Measurements from ENCODE around the gene RECK. TPM values are rescaled to one million over a fixed set of nuclear protein-coding genes. Genes with fewer than 3 reads are reported as not detected.
"Not testable (repeated sequence)": the region's sequence is repeated elsewhere in the genome, so short reads cannot be mapped to it uniquely, and the experiment has no call there.

The RECK gene
- polyA plus RNA-seq, 1 experiment: 112 TPM

DNA sequence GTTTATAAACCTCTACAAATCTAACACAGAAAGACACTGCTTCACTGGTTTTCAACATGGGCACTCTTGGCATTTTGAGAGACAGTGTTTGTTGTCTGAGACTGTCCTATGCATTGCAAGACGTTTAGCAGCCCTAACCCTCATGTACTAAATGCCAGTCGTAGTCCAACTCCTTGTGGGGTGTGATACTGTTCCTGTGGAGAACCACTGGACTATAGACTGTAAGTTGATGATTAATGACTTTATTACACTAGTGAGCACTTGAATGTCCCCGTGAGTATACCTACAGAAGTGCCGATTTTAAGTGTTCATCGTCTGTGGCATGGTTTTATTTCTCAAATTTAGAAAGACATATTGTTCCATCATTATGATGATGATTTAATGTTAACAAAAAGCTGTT lies 46.2 kb downstream of the RECK start:
- TF ChIP-seq, protein P1, sequence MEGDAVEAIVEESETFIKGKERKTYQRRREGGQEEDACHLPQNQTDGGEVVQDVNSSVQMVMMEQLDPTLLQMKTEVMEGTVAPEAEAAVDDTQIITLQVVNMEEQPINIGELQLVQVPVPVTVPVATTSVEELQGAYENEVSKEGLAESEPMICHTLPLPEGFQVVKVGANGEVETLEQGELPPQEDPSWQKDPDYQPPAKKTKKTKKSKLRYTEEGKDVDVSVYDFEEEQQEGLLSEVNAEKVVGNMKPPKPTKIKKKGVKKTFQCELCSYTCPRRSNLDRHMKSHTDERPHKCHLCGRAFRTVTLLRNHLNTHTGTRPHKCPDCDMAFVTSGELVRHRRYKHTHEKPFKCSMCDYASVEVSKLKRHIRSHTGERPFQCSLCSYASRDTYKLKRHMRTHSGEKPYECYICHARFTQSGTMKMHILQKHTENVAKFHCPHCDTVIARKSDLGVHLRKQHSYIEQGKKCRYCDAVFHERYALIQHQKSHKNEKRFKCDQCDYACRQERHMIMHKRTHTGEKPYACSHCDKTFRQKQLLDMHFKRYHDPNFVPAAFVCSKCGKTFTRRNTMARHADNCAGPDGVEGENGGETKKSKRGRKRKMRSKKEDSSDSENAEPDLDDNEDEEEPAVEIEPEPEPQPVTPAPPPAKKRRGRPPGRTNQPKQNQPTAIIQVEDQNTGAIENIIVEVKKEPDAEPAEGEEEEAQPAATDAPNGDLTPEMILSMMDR (IDR thresholded peaks at IDR 0.05; ENCODE audit: low read depth, low read length): no peak
- Histone ChIP-seq H3K4me3 (ENCODE audit: low read depth, low read length) (no peak overlapping the region), H3K9me3 (ENCODE audit: control insufficient read depth, insufficient read depth, low read length) (no peaks in the 10 kb centered on the region), H3K27me3 (ENCODE audit: control insufficient read depth, insufficient read depth, low read length) (no peaks in the 10 kb centered on the region), H3K27ac (ENCODE audit: low read depth, low read length) (no peak overlapping the region)
- ChIA-PET POLR2A (no interaction called here), CTCF (no interaction called here)
- no peak for DNase-seq (ENCODE audit: low read depth, low spot score)

- Histone ChIP-seq H3K27ac (ENCODE audit: low read depth, low read length) (no peak overlapping the region), H3K9me3 (ENCODE audit: control insufficient read depth, insufficient read depth, low read length) (no peaks in the 10 kb centered on the region), H3K27me3 (ENCODE audit: control insufficient read depth, insufficient read depth, low read length) (no peaks in the 10 kb centered on the region), H3K4me3 (ENCODE audit: low read depth, low read length) (no peak overlapping the region)
- POLR2A ChIA-PET: interaction anchor here (0.6 kb wide), 1 partner anchor 15 kb away, joined by 7 read pairs; no protein-coding TSS in a partner anchor
- TF ChIP-seq, protein P1 (IDR thresholded peaks at IDR 0.05; ENCODE audit: low read depth, low read length): no peak
- CTCF ChIA-PET: interaction anchor here (1.1 kb wide), 1 partner anchor 12 kb away, joined by 3 read pairs; no protein-coding TSS in a partner anchor
- DNase-seq (ENCODE audit: low read depth, low spot score): no peak
Measured at GRCh38 chr9:36086442-36086841, 49.7 kb downstream of the RECK start.

DNA sequence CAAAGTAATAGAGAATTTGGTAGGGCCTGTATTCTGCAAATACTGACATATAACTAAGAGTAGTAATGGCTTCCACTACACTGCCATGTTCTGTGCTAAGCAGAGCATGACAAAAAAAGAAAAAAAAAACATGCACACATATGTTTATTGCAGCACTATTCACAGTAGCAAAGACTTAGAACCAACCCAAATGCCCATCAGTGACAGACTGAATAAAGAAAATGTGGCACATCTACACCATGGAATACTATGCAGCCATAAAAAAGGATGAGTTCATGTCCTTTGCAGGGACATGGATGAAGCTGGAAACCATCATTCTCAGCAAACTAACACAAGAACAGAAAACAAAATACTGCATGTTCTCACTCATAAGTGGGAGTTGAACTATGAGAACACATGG lies 50.3 kb downstream of the RECK start:
- not testable (repeated sequence) for H3K27me3 ChIP-seq (ENCODE audit: control insufficient read depth, insufficient read depth, low read length); DNase-seq (ENCODE audit: low read depth, low spot score); H3K4me3 ChIP-seq (ENCODE audit: low read depth, low read length); H3K9me3 ChIP-seq (ENCODE audit: control insufficient read depth, insufficient read depth, low read length); H3K27ac ChIP-seq (ENCODE audit: low read depth, low read length)
- ChIA-PET POLR2A (interaction anchor here (0.7 kb wide), 1 partner anchor 22 kb away, joined by 3 read pairs; no protein-coding TSS in a partner anchor), CTCF (interaction anchor here (0.6 to 1.1 kb wide), 2 partner anchors 11 to 78 kb away, joined by 3 read pairs; no protein-coding TSS in a partner anchor)

DNA sequence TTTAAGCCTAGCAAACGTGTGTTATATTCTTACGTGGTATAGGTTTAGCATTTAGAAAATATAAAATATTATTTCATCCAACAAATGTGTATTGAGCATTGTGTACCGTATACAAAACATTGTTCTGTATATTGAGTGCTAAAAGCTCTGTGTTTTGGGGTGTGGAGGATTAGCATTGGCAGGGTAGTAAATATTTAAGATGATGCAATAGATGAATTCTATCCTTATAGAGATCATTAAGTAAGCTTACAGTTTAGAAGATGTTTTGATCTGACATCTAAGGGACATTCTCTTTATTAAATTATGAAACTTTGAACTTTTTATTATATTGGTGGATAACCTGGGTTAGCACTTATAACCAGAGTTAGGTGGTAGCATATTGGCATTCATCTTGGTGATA lies 51.3 kb downstream of the RECK start:
- POLR2A ChIA-PET: no interaction called here
- H3K27me3 ChIP-seq (ENCODE audit: control insufficient read depth, insufficient read depth, low read length): no peaks in the 10 kb centered on the region
- no peaks in the 10 kb centered on the region for H3K9me3 ChIP-seq (ENCODE audit: control insufficient read depth, insufficient read depth, low read length)
- no peak for DNase-seq (ENCODE audit: low read depth, low spot score)
- no peak overlapping the region for H3K4me3 ChIP-seq (ENCODE audit: low read depth, low read length)
- CTCF ChIA-PET: interaction anchor here (1.2 kb wide), 1 partner anchor 79 kb away, joined by 3 read pairs; no protein-coding TSS in a partner anchor
- H3K27ac ChIP-seq (ENCODE audit: low read depth, low read length): no peak overlapping the region
- TF ChIP-seq, protein P1 (IDR thresholded peaks at IDR 0.05; ENCODE audit: low read depth, low read length): no peak

DNA sequence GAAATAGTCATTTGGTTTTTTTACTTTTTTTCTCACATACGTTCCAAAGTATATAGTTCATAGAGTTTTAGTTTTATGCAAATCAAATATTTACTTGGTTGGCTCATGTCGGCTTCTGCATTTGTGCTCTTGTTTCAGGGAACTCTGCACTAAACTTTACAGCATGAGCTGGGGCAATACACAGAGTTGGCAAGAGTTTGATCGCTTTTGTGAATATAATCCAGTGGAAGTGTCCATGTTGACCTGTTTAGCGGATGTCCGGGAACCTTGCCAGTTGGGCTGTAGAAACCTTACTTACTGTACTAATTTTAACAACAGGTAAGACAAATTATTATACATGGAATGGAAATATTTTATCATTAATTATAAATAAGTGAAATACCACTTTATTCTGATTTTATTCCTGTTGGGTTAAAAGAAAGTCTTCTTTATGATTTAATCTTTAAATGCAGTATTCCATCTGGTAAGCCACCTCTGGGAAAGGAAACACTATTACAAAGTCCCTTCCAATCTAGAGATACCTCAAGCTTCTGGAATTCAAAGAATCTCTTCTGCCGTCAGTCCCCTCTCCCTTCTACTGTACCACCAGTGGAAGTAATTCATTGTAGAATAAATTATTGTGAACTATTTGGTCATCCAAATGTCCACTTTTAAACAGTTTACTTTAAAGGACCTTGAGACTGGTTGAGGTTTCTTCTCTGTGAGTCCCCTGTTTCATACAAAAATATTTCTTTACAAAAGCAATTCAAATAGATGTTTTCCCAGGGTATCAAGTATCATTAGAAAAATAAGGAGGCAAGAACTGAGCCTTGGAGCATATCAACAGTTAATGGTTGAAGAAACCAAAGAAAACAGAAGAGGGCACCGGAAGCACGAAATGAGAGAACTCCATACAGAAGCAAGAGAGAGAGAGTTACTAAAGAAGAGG lies 54.6 kb downstream of the RECK start:
- Histone ChIP-seq H3K27me3 (ENCODE audit: control insufficient read depth, insufficient read depth, low read length) (no peaks in the 10 kb centered on the region), H3K9me3 (ENCODE audit: control insufficient read depth, insufficient read depth, low read length) (no peaks in the 10 kb centered on the region), H3K4me3 (ENCODE audit: low read depth, low read length) (no peak overlapping the region; the same call in 1 of the 2 replicates), H3K27ac (ENCODE audit: low read depth, low read length) (peak overlapping the region; percentile 98)
- ChIA-PET CTCF (interaction anchor here (1.0 to 1.2 kb wide), 3 partner anchors 12 to 146 kb away, joined by 3 to 7 read pairs (median 6); no protein-coding TSS in a partner anchor), POLR2A (interaction anchor here (0.5 to 2.5 kb wide), 2 partner anchors 11 to 19 kb away, joined by 6 to 14 read pairs; no protein-coding TSS in a partner anchor)
- TF ChIP-seq, protein P1 (IDR thresholded peaks at IDR 0.05; ENCODE audit: low read depth, low read length): peak; percentile 22; the same call in 1 of the 2 replicates
- peak; percentile 78 for DNase-seq (ENCODE audit: low read depth, low spot score)

All from AG04450 (cell line).